ENCODE data around the gene PRR20G. TPM values are rescaled to one million over a fixed set of nuclear protein-coding genes. Genes with fewer than 3 reads are reported as not detected.

The PRR20G gene
- total and polyA plus RNA-seq, 11 donors, result not detected

- intact Hi-C loops (cut with DNase I), result no loop called here
- no peak for TF ChIP-seq POLR2A (IDR thresholded peaks at IDR 0.05)
- TF ChIP-seq CTCF (IDR thresholded peaks at IDR 0.05), result no peak
- ATAC-seq (no peak), DNase-seq (no peak)
- H3K4me3 ChIP-seq, result no peak overlapping the region
- H3K9me3 ChIP-seq, result peaks cover 0 to 14% (median 7%) of the 10 kb centered on the region in 12 donors
- no peaks in the 10 kb centered on the region for H3K4me1 ChIP-seq
- WGBS, 4 donors, result 51 to 56% (median 56%) methylated on average over 5 of the region's 5 CpGs
- no peaks in the 10 kb centered on the region for H3K36me3 ChIP-seq
- peaks cover 0 to 10% (median 0%) of the 10 kb centered on the region in 9 donors for H3K27me3 ChIP-seq
- H3K27ac ChIP-seq, result no peak overlapping the region
Observed at GRCh38 chr3:127264292-127264691, 23.6 kb downstream of the PRR20G start.

GRCh38 chr3:127263586-127264231 is 24.1 kb downstream of the PRR20G start:
- H3K36me3 ChIP-seq, result no peaks in the 10 kb centered on the region
- WGBS, 4 donors, result 47 to 74% (median 63%) methylated on average over 6 to 9 of the region's 9 CpGs
- peaks cover 0 to 9% (median 3%) of the 10 kb centered on the region in 12 donors for H3K9me3 ChIP-seq
- DNase-seq (no peak), ATAC-seq (no peak)
- no peaks in the 10 kb centered on the region for H3K4me1 ChIP-seq
- no peak overlapping the region for H3K4me3 ChIP-seq
- peaks cover 0 to 10% (median 0%) of the 10 kb centered on the region in 9 donors for H3K27me3 ChIP-seq
- TF ChIP-seq CTCF (IDR thresholded peaks at IDR 0.05), result no peak
- no peak for TF ChIP-seq POLR2A (IDR thresholded peaks at IDR 0.05)
- intact Hi-C loops (cut with DNase I), result no loop called here
- H3K27ac ChIP-seq, result no peak overlapping the region

GRCh38 chr3:127263037-127263436 is 24.8 kb downstream of the PRR20G start:
- H3K27me3 ChIP-seq, result peaks cover 0 to 9% (median 0%) of the 10 kb centered on the region in 9 donors
- H3K4me3 ChIP-seq, result no peak overlapping the region
- no peaks in the 10 kb centered on the region for H3K4me1 ChIP-seq
- no peak overlapping the region for H3K27ac ChIP-seq
- DNase-seq (no peak), ATAC-seq (no peak)
- peaks cover 0 to 2% (median 0%) of the 10 kb centered on the region in 12 donors for H3K9me3 ChIP-seq
- intact Hi-C loops (cut with DNase I), result no loop called here
- no peak for TF ChIP-seq CTCF (IDR thresholded peaks at IDR 0.05)
- no peak for TF ChIP-seq POLR2A (IDR thresholded peaks at IDR 0.05)
- H3K36me3 ChIP-seq, result no peaks in the 10 kb centered on the region
- WGBS, 4 donors, result 76 to 91% (median 87%) methylated on average over 3 to 4 of the region's 4 CpGs

GRCh38 chr3:127262533-127262932 is 25.3 kb downstream of the PRR20G start:
- H3K27me3 ChIP-seq, result peaks cover 0 to 7% (median 0%) of the 10 kb centered on the region in 9 donors
- WGBS, 4 donors, result 94 to 100% (median 97%) methylated on average over 3 of the region's 3 CpGs
- H3K4me1 ChIP-seq, result no peaks in the 10 kb centered on the region
- TF ChIP-seq POLR2A (IDR thresholded peaks at IDR 0.05) (no peak), CTCF (IDR thresholded peaks at IDR 0.05) (no peak)
- H3K27ac ChIP-seq, result no peak overlapping the region
- no peaks in the 10 kb centered on the region for H3K36me3 ChIP-seq
- H3K9me3 ChIP-seq, result no peaks in the 10 kb centered on the region
- DNase-seq (no peak), ATAC-seq (no peak)
- intact Hi-C loops (cut with DNase I), result no loop called here
- H3K4me3 ChIP-seq, result no peak overlapping the region
